GM10847 (cell line): Measurements from ENCODE around the gene TFAP2D.

Source experiments
- POLR2A ChIP-seq: IDR thresholded peaks from 2 replicates; pipeline ENCODE4 v1.6.1; 2011; ENCODE audit not compliant: insufficient read length; ENCODE audit errors: extremely low read depth

TFAP2D gene

GRCh38 chr6:50713226-50713625 is at the start of gene TFAP2D:
Gene TFAP2D (plus strand): TSS chr6:50713526. CDS start chr6:50714056, 530 bp downstream.
- no peak for TF ChIP-seq POLR2A

- no peak for TF ChIP-seq POLR2A
Observed at GRCh38 chr6:50663806-50664205, 49.5 kb upstream of the TFAP2D start.

GRCh38 chr6:50666089-50666488 is 47.2 kb upstream of the TFAP2D start:
- TF ChIP-seq POLR2A, result no peak

- no peak for TF ChIP-seq POLR2A
Observed at GRCh38 chr6:50681213-50681824, 32.0 kb upstream of the TFAP2D start.

- TF ChIP-seq POLR2A, result no peak
Observed at GRCh38 chr6:50689210-50689609, 24.1 kb upstream of the TFAP2D start.

GRCh38 chr6:50691814-50692495 is 21.4 kb upstream of the TFAP2D start:
- no peak for TF ChIP-seq POLR2A

- TF ChIP-seq POLR2A, result no peak
Observed at GRCh38 chr6:50698546-50698945, 14.8 kb upstream of the TFAP2D start.

GRCh38 chr6:50699051-50699775 is 14.1 kb upstream of the TFAP2D start:
- TF ChIP-seq POLR2A, result no peak

GRCh38 chr6:50706575-50706974 is 6.8 kb upstream of the TFAP2D start:
- TF ChIP-seq POLR2A, result no peak

GRCh38 chr6:50707191-50707590 is 6.1 kb upstream of the TFAP2D start:
- no peak for TF ChIP-seq POLR2A

GRCh38 chr6:50707652-50708300 is 5.5 kb upstream of the TFAP2D start:
- TF ChIP-seq POLR2A, result no peak

- TF ChIP-seq POLR2A, result no peak
Observed at GRCh38 chr6:50708664-50709365, 4.5 kb upstream of the TFAP2D start.

- no peak for TF ChIP-seq POLR2A
Observed at GRCh38 chr6:50709366-50709734, 4.0 kb upstream of the TFAP2D start.

GRCh38 chr6:50711686-50712085 is 1.6 kb upstream of the TFAP2D start:
- TF ChIP-seq POLR2A, result no peak

- no peak for TF ChIP-seq POLR2A
Observed at GRCh38 chr6:50712291-50712690, 1.0 kb upstream of the TFAP2D start.

- no peak for TF ChIP-seq POLR2A
Observed at GRCh38 chr6:50713977-50714486, 706 bp downstream of the TFAP2D start.
